Panc1 (cell line): ENCODE measurements around the gene GNAS-AS1.

Experiments used
- POLR2AphosphoS5 ChIP-seq: IDR thresholded peaks from 2 replicates; pipeline ENCODE4 v1.6.1; 2012; ENCODE audit warnings: mild to moderate bottlenecking, low read depth, low read length, moderate library complexity
- SIN3A ChIP-seq: IDR thresholded peaks from 2 replicates; pipeline ENCODE4 v1.6.1; 2012; ENCODE audit warnings: low read depth, mild to moderate bottlenecking, low read length, moderate library complexity, borderline replicate concordance; ENCODE audit not compliant: insufficient read depth
- TF ChIP-seq, protein P1 (sequence below): fragments of 450-650 bp; IDR thresholded peaks from 2 replicates; pipeline ENCODE4 v1.5.1; 2017; ENCODE audit warnings: mild to moderate bottlenecking

DNA sequence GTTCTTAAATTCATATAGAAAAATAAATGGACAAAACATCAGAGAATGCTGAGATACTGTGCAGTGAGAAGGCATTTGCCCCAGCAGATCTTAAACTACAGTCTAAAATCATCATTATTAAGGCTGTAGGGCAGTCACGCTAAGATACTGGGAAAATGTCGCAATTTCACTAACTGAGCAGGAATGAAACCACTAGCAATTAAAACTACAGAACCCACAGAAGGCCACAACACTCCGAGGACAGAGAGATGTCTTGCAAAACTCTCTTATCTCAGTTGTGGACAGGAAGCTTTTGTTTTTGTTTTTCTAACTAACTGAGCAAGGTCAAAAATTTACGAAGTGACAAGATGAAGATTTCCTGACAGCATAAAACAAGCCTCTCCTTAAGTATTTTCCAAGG is 18.2 kb downstream of the GNAS-AS1 start:
- TF ChIP-seq, protein P1, sequence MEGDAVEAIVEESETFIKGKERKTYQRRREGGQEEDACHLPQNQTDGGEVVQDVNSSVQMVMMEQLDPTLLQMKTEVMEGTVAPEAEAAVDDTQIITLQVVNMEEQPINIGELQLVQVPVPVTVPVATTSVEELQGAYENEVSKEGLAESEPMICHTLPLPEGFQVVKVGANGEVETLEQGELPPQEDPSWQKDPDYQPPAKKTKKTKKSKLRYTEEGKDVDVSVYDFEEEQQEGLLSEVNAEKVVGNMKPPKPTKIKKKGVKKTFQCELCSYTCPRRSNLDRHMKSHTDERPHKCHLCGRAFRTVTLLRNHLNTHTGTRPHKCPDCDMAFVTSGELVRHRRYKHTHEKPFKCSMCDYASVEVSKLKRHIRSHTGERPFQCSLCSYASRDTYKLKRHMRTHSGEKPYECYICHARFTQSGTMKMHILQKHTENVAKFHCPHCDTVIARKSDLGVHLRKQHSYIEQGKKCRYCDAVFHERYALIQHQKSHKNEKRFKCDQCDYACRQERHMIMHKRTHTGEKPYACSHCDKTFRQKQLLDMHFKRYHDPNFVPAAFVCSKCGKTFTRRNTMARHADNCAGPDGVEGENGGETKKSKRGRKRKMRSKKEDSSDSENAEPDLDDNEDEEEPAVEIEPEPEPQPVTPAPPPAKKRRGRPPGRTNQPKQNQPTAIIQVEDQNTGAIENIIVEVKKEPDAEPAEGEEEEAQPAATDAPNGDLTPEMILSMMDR, result no peak
- TF ChIP-seq POLR2AphosphoS5, result no peak
- TF ChIP-seq SIN3A, result no peak
